Activated naive CD4-positive, alpha-beta T cell treated with Interleukin-2 at 50 U/mL for 16 hours (primary cell): ENCODE measurements around the gene METAP1.
"Not testable (repeated sequence)": the region's sequence is repeated elsewhere in the genome, so short reads cannot be mapped to it uniquely, and the experiment has no call there.

ENCODE experiments used
- DNase-seq: peaks from one replicate; pipeline ENCODE4 v3.0.0-alpha.2; 2020

METAP1 gene

DNA sequence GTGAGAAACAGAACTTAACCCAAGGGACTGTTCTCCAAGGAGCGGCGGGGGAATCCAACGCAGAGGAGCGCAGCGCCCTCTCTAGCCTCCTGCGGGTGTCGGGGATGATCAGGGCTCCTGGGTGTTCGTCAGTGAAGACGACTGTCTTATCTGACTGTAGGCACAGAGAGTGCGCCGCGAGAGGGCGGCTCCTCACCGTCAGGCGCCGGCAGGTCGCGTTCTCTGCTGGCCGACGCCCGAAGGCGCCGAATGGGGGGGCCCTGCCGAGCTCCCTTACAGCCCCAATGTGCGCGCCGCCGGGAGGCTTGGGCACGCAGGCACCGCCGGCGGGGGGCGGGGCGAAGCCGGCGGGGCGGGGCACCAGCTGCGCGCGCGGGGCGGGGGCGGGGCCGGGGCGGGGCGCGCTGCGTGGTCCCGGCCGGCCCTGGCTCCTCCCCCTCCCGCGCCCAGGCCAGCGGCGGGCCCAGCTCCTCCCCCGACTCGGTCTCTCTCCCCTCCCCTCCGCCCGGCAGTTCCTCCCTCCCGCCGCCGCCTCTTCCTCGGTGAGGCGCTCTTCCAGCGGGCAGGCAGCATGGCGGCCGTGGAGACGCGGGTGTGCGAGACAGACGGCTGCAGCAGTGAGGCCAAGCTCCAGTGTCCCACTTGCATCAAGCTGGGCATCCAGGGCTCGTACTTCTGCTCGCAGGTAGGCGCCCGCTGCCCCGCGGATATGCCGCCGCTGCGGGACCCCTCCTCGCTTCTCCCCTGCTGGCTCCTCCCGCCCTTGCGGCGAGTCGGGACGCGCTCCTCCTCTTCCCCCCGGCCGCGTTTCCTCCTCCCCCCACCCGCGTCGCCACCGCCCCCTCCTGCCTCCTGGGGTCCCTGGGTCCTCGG is at the start of gene METAP1:
METAP1 (plus strand) TSS at position 539 of the 873 bp plus-strand sequence; CDS start at position 572, 33 bp downstream.
- peak; percentile 96 for DNase-seq

DNA sequence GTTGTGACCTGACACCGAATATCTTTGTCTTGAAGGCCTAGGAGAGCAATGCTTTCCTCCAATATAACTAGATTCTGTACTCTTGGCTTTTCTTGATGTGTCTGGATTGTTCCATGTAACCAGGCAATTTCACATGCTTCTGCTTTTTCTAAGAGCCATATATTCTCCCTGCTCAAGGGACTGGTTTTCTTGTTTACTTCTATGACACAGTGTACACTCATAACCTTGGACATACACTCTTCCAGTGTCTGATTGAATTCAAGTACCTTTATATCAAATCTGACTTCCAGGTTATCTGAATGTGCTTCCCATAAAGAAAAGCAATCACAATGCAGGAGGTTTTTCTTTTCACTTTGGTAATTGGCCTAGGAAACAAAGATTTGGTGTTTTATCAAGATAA is 49.2 kb upstream of the METAP1 start:
- no peak for DNase-seq

DNA sequence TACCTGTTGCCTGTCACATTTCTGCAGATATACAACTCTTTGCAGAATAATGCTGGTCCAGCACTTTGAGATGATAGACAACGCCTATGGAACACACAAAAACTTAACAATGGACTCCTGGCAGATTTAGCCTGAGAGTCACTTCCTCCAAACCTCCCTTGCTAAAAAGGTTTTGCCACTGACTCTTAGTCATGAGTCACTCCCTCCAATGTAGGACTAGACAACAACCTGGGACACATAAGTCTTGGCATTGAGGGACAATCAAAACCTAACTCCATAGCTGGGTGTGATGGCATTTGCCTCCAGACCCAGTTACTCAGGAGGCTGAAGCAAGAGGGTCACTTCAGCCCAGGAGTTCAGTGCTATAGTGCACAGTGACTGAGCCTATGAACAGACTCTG is 44.6 kb upstream of the METAP1 start:
- DNase-seq, result no peak

DNA sequence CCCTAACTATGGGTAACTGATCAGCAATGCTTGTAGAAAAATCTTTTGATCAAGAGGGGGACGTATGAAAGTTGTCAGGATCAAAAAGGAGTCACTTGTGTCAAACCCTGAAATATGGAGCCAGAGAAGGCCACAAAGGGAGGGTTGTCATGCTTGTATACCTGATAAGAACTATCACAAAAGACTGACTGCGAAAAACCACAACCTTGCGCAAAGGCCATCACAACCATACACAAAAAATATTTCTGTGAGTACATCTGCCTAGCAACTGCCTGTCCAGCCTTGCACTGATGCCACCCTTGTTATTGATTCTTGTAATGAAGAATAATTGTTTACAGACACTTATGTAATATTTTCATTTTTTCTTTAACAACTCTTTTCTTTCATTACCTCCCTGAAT is 43.8 kb upstream of the METAP1 start:
- no peak for DNase-seq

DNA sequence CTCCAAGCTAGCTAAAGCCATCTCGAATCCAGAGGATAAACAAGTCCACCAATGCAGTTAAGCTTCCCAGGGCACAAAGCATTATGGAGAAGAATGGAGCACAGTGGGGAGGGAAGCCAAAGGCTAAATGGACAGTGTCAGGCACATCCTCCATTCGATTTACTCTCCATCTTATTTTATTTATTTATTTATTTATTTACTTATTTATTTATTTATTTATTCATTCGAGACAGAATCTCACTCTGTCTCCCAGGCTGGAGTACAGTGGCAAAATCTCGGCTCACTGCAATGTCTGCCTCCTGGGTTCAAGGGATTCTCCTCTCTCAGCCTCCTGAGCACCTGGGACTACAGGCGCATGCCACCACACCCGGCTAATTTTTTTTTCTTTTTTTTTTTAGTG is 40.3 kb upstream of the METAP1 start:
- no peak for DNase-seq

DNA sequence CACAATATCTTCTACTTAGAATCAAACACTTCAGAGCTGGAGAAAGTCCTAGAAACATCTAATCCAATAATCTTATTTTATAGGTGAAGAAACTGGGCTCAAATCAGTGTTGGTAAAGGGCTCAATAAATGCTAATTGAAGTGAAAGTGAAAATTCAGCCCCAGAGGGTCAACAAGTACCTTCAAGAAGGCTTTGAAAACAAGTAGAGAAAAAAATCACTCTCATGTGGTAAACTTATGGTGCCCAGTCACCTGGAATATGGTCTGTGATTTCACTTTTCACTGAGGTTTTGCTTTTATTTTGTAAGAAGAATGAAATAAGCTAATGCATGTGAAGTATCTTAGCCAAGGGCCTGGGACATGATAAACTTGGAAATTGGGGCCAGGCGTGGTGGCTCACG is 37.5 kb upstream of the METAP1 start:
- DNase-seq, result no peak

DNA sequence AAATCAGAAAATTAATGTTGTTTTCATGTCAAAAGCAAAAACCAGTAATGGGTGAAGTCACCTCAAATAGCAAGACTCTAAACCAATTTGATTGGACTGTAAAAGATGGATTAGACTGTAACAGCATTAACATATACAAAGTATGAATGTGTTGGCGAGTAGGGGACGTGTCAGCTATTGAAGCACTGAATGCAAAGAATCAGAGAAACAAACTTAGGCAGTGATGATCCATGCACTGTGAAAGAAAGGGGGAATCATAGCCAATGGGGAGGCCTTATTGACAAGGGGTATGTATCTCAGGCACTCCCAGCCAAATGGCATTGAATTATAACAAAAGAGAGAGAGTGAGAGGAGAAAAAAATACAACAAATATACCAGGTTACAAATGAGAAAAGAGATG is 36.1 kb upstream of the METAP1 start:
- no peak for DNase-seq

DNA sequence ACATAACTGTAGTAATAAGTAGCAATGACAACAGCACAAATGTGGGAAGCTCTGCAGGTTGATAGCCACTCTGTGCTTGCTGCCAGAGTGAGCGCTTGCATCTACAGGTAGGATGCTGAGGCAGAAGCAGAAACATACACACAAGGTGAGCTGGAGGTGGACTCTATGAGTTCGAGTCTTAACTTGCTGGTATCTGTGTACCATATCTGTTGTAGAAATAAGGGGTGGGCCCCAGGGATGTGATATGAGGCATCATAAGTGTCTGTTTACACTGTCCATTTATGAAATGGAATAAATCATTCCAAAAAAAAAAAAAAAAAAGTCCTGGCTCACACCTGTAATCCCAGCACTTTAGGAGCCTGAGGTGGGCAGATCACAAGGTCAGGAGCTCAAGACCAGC is 33.8 kb upstream of the METAP1 start:
- DNase-seq, result no peak

DNA sequence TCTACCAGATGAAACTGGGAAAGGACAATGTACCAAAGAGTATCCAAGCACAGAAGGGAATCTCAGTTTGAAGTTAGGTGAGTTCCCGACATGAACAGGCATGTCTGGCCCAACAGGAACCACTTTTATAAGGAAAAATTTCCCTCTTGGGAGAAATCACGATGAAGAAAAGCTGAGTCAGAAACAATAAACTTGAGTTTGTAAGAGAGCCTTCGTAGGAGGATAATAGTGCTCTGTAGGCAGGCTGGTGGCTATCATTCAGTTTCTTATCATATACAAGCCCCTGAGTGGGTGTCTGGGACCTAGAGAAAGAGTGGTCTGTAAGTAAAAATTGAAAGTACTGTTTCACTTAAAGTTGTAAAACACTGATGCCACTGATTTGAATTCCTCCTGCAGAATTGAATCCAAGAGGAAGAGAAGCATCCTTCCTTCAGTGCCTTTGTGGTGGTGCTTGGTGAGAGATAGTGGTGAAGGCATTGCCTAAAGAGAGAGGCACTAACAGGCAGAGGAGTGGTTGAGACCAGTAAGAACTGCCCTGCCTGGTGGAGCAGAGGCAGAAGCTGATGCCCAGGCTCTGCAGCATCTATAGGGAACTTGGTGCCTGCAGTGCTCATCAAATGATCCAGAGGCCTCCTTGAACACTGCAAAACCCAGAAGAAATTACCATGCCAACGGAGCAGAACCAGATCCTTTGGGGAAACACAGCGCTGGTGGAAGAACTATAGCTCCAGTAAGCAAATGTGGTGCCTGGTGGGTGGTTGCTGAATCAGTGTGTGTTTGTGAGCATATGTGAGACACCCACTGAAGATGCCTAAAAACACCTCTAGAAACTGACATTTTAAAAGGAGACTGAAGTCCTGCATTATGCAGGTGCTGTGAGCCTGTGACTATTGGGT is 31.7 kb upstream of the METAP1 start:
- DNase-seq, result no peak

DNA sequence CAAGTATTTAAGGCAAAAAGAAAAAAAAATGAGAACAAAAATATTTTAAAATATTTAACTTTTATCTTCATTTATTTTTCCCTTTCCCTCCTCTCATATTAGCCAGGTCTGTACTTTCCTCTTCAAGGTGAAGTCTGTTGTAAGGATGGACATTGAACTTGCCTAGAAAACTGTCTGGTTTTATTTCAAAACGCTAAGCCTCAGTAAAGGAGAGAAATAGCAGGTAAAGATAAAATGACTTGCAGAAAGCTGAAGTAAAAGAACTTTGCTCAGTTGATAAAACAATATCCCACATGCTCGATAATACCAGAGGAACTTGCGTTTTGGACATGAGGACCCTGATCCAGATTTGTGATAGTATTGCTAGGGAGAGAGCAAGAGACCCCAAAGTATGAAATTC is 28.6 kb upstream of the METAP1 start:
- no peak for DNase-seq

DNA sequence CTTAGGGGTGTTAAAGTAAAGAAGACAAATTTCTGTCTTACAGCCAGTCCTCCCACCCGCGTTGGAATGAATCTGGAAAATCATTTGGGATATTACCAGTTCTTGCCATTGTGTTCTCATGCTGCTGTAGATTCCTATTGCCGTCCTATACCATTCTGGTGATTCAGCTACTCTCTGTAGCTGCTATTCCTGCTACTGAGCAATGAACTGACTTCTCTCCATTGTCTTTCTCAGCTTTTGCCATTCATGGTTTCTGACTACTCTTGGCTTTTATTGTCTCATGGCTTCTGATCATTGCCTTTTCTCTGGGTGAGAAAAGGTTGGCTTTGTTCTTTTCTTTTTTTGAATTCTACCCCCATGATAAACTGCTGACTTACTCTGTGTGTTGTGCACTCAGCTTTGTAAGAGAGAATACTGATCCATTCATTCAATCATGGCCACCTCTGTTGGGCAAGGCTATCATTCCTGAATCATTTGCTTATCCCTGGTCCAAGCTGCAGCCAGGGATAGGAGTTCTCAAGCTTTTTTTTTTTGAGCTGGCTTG is 27.7 kb upstream of the METAP1 start:
- no peak for DNase-seq

DNA sequence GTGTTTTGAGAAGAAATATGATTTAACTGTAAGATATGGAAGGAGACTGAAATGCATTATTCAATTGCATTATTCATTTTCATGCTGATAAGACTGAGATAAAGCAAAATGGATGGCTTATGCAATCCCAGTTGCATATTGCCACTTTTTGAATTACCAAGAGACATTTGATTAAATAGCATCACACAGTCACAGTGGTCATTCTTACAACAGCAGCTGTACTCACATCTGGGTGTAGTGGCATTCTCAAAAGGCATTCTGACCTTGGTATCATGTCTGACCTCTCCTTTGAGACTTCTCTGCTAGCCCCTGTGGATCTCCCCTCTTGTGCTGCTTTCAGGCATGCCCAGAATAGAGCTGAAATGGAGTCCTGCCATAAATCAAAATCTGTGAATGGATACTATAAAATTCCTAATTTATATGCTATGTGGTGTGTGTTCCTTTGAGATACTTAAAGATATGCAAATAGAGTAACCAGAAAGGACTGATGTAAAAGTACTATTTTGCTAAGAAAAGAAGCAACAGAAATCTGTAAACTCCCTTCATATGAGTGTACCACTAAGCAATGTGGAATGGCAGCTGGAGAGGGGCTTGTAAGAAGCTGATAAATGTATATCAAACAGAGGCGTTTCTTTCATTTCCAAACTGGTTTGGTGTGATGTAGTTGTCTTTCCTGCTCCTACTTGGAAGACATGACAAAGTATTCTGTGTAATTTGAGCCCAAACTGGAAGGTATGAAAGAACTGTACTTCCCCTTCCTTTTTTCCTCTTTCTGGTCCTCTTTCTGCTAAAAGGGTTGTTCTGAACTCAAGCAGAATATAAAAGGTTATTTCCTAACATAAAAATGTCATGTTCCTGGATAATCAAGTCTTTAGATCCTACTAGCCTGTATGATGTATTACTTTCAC is 25.4 kb upstream of the METAP1 start:
- DNase-seq, result no peak

DNA sequence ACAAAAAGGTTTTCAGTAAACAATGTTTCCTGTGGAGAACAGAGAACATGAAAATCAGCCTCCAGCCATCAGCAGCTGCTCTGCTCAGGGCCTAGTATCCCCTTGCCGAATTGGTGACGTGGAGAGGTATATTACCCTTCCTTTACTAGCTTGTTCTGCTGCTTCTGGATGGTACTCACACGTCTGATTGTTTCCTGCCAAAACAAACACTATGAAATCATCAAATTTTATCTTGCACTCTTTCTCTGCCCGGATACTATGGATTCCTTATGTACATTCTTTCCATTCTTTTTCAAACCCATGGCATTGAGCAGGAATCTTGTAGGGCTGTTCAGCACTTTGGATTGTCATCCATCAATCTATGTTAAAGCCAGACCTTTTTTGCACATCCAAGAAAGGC is 18.8 kb upstream of the METAP1 start:
- no peak for DNase-seq

DNA sequence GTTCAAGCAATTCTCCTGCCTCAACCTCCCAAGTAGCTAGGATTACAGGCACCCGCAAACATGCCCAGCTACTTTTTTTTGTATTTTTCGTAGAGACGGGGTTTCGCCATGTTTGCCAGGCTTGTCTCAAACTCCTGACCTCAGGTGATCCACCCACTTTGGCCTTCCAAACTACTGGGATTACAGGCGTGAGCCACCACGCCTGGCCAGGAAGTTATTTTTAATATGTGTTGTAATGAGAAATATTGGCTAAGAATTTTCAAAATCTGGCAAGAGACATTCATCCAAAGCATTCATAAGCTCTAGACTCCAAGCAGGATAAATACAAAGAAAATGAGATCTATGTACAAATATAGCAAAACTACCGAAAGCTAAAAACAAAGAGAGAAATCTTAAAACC is 18.0 kb upstream of the METAP1 start:
- DNase-seq, result no peak

DNA sequence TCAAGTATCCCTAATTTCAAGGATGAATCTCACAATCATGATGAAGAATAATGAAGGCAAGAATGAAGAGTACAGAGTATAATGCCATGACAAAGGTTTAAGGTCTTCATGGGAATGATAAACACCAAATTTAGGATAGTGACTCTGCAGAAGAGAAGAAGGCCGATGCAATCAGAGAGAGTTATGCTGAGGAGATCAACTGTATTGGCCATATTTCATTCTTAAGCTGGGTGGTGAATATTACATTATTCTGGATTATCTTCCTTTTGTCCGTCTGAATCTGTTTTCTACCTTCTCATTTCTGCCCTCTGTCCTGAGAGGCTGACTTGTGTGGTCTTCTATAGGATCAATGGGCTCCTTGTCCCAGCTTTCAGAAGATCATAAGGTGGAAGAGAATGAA is 7.8 kb upstream of the METAP1 start:
- DNase-seq, result no peak

DNA sequence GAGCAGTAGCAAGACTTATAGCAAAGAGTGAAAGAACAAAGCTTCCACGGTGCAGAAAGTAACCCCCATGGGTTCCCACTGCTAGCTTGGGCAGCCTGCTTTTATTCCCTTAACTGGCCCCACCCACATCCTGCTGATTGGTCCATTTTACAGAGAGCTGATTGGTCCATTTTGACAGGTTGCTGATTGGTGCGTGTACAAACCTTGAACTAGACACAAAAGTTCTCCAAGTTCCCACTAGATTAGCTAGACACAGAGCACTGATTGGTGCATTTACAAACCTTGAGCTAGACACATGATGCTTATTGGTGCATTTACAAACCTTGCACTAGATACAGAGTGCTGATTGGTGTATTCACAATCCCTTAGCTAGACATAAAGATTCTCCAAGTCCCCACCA is 2.7 kb upstream of the METAP1 start:
- DNase-seq, result not testable (repeated sequence)

DNA sequence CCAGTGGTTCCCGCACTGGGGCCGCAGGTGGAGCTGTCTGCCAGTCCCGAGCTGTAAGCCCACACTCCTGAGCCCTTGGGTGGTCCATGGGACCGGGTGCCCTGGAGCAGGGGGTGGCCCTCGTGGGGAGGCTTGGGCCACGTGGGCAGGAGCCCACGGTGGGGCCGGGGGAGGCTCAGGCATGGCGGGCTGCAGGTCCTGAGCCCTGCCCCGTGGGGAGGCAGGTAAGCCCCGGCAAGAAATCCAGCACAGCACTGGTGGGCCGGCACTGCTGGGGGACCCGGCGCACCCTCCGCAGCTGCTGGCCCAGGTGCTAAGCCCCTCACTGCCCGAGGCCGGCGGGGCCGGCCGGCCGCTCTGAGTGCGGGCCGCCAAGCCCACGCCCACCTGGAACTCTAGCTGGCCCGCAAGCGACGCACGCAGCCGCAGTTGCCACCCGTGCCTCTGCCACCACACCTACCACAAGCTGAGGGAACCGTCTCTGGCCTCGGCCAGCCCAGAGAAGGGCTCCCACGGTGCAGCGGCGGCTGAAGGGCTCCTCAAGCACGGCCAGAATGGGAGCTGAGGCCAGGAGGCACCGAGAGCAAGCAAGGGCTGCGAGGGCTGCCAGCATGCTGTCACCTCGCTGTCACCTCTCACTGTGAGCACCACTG is 2.0 kb upstream of the METAP1 start:
- no peak for DNase-seq

DNA sequence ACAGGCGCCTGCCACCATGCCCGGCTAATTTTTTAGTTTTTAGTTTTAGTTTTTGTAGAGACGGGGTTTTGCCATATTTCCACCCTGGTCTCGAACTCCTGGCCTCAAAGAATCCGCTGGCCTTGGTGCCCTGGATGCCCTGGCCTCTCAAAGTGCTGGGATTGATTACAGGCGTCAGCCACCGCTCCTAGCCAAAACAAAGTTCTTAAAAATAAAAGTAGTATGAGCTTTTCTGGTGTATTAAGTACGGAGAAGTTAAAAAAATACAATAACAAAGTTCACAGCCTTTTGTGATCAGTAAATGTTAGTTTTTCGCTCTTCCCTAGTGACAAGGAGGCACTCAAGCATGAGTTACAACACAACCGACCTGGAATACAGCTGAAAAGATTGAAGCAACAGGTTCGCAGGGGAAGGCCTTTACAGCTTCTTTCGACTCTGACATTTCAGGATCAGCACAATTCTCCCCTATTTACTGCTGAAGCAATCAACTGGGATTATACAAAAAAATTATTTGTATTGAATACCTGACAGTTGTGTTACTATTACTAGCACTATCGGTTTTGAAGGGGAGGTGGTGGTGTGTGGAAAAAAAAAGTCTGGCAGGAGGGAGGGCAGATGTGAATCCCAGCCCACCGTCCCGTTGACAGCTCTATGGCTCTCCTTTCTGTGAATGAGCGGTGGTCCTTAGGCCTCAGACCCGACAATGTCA is 893 bp upstream of the METAP1 start:
- DNase-seq, result no peak

DNA sequence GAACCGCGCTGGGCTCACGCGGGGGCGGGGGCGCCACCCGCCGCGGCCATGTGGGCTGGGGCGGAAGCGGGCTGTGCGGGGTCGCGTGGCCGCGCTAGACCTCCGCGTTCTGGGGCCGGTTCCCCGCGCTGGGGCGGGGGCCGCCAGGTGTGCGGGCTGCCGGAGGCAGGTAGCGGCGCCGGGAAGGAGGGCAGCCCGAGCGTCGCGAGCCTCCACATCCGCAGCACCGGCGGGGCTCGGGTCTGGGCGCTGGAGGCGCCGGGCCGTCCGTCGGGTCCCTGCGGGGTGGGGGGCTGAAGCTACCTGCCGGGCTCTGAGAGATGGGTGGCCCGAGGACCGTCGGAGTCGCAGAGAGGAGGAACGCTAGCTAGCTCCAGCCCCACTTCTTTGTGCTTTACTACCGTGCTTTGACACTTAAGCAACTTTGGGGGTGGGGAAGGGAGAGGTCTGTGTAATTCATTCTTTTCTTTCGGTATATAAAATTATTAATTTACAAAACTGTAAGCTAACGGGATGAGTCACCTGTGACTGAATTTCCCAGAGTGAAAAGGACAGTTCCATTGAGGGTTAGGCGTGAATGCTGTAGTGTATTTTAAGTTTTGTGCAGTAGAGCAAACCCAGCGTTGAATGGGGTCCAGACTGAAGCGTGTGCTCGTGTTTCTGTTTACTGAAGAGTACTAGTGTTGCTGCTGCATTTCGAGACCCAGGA is 689 bp downstream of the METAP1 start:
- peak; percentile 6 for DNase-seq

DNA sequence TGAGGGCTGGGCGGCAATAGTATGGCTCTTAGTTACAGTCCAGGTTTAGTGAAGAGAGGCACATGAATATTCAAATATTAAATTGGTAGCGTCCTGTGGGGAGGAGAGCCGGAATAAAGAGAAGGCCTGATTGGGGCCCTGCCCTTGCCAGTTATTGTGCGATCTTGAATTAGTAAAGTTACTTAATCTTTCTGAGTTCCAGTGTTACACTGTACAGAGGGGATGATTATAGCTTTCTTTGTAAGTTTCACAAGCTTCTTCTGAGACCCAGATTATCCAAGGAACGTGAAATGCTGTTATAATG is 1.2 kb downstream of the METAP1 start:
- no peak for DNase-seq

DNA sequence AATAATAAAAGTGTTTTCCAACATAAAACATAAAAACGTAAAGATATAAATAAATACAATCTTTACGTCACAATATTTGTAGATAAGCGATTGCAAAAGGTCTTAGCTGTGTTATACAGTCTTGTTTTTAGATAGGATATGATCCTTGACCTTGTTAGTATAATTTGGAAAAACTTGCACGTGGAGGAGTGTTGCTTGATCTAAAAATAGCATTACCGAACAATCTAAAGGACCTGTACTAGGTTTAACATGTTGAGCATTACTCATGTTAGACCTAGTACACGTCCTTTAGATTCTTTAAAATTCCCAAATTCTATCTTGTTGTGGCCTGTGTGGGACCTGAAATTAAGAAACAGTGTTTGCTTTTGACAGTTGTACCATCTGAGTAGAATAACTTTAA is 1.6 kb downstream of the METAP1 start:
- no peak for DNase-seq
